HG03097 (cell line): ENCODE data around the gene PLCD1.
"Not testable (repeated sequence)": the region's sequence is repeated elsewhere in the genome, so short reads cannot be mapped to it uniquely, and the experiment has no call there.

Experiments used
- ATAC-seq: cut with Tn5 transposase; IDR thresholded peaks from one replicate; pipeline ENCODE4 v1.9.1; 2021; ENCODE audit not compliant: unreplicated experiment, low FRiP score

Gene PLCD1

GRCh38 chr3:37988931-37989525, 40.4 kb downstream of the PLCD1 start:
- no peak for ATAC-seq

- ATAC-seq = not testable (repeated sequence)
Measured at GRCh38 chr3:37988376-37988775, 41.1 kb downstream of the PLCD1 start.

- no peak for ATAC-seq
Measured at GRCh38 chr3:37987751-37988179, 41.7 kb downstream of the PLCD1 start.

GRCh38 chr3:37987315-37987697, 42.1 kb downstream of the PLCD1 start:
- no peak for ATAC-seq

- ATAC-seq = no peak
Measured at GRCh38 chr3:37986479-37987314, 42.7 kb downstream of the PLCD1 start.

- ATAC-seq = no peak
Measured at GRCh38 chr3:37985637-37986320, 43.7 kb downstream of the PLCD1 start.

- no peak for ATAC-seq
Measured at GRCh38 chr3:37984596-37984995, 44.8 kb downstream of the PLCD1 start.

GRCh38 chr3:37984051-37984450, 45.4 kb downstream of the PLCD1 start:
- ATAC-seq = no peak

GRCh38 chr3:37982331-37982730, 47.1 kb downstream of the PLCD1 start:
- ATAC-seq = no peak

- ATAC-seq = no peak
Measured at GRCh38 chr3:37981348-37981664, 48.1 kb downstream of the PLCD1 start.

- ATAC-seq = no peak
Measured at GRCh38 chr3:37980462-37981347, 48.7 kb downstream of the PLCD1 start.

- ATAC-seq = no peak
Measured at GRCh38 chr3:37979541-37980461, 49.6 kb downstream of the PLCD1 start.

- ATAC-seq = peak; percentile 72
Measured at GRCh38 chr3:37974121-37975083, 55.0 kb downstream of the PLCD1 start.

GRCh38 chr3:37973246-37974054, 56.0 kb downstream of the PLCD1 start:
- ATAC-seq = no peak

GRCh38 chr3:37972056-37972455, 57.4 kb downstream of the PLCD1 start:
- ATAC-seq = not testable (repeated sequence)

GRCh38 chr3:37971467-37971866, 58.0 kb downstream of the PLCD1 start:
- ATAC-seq = no peak

- no peak for ATAC-seq
Measured at GRCh38 chr3:37970802-37971201, 58.6 kb downstream of the PLCD1 start.

GRCh38 chr3:37969596-37970100, 59.8 kb downstream of the PLCD1 start:
- ATAC-seq = no peak
